ENCODE results near the gene OR6C70.

GRCh38 chr12:55499231-55499630 is 29.3 kb upstream of the OR6C70 start:
- TF ChIP-seq ATF3 (IDR thresholded peaks at IDR 0.05) = no peak
- TF ChIP-seq RAD21 (IDR thresholded peaks at IDR 0.05) = no peak
- no peak for TF ChIP-seq ZBTB33 (IDR thresholded peaks at IDR 0.05)
- no peak for TF ChIP-seq HNF4A (conservative IDR thresholded peaks at IDR 0.05)
- no peak for TF ChIP-seq JUND (IDR thresholded peaks at IDR 0.05)
- TF ChIP-seq CTCF (IDR thresholded peaks at IDR 0.05; ENCODE audit: low read depth, low read length, missing input control) = no peak
- no peak for TF ChIP-seq SP1 (IDR thresholded peaks at IDR 0.05)
- TF ChIP-seq REST (IDR thresholded peaks at IDR 0.05) = no peak
- TF ChIP-seq EGR1 (IDR thresholded peaks at IDR 0.05; ENCODE audit: low read depth in 2 of 2) = no peak
- no peak for TF ChIP-seq TAF1 (conservative IDR thresholded peaks at IDR 0.05)
- no peak for TF ChIP-seq YY1 (IDR thresholded peaks at IDR 0.05)
- TF ChIP-seq RXRA (IDR thresholded peaks at IDR 0.05) = no peak

Measured in liver (tissue), 3 donors.